Measurements from ENCODE around the gene KLF17. TPM values are rescaled to one million over a fixed set of nuclear protein-coding genes. Genes with fewer than 3 reads are reported as not detected.

Gene KLF17
- total RNA-seq, 1 donor from 2014 or later: not detected

- Mint-ChIP-seq H3K27me3 (ENCODE audit: low read depth) (peaks cover 21% of the 10 kb centered on the region), H3K36me3 (no peaks in the 10 kb centered on the region), H3K9me3 (no peaks in the 10 kb centered on the region), H3K4me3 (no peak overlapping the region), H3K27ac (no peak overlapping the region), H3K4me1 (peaks cover 8% of the 10 kb centered on the region)
- TF ChIP-seq CTCF (IDR thresholded peaks at IDR 0.05; ENCODE audit: unreplicated experiment): no peak
- DNase-seq (ENCODE audit: low spot score in 2 of 2, unreplicated experiment in 2 of 2): no peak
Observed at GRCh38 chr1:44076066-44076465, 42.6 kb upstream of the KLF17 start.

GRCh38 chr1:44077421-44077820 is 41.2 kb upstream of the KLF17 start:
- Mint-ChIP-seq H3K4me1 (peaks cover 8% of the 10 kb centered on the region), H3K27me3 (ENCODE audit: low read depth) (peaks cover 15% of the 10 kb centered on the region), H3K9me3 (no peaks in the 10 kb centered on the region), H3K36me3 (no peaks in the 10 kb centered on the region), H3K4me3 (no peak overlapping the region), H3K27ac (no peak overlapping the region)
- no peak for DNase-seq (ENCODE audit: low spot score in 2 of 2, unreplicated experiment in 2 of 2)
- TF ChIP-seq CTCF (IDR thresholded peaks at IDR 0.05; ENCODE audit: unreplicated experiment): no peak

GRCh38 chr1:44078104-44078503 is 40.5 kb upstream of the KLF17 start:
- H3K27ac Mint-ChIP-seq: no peak overlapping the region
- H3K4me3 Mint-ChIP-seq: no peak overlapping the region
- no peaks in the 10 kb centered on the region for H3K9me3 Mint-ChIP-seq
- DNase-seq (ENCODE audit: low spot score in 2 of 2, unreplicated experiment in 2 of 2): no peak
- no peaks in the 10 kb centered on the region for H3K36me3 Mint-ChIP-seq
- H3K27me3 Mint-ChIP-seq (ENCODE audit: low read depth): peaks cover 12% of the 10 kb centered on the region
- TF ChIP-seq CTCF (IDR thresholded peaks at IDR 0.05; ENCODE audit: unreplicated experiment): no peak
- peaks cover 8% of the 10 kb centered on the region for H3K4me1 Mint-ChIP-seq

GRCh38 chr1:44079566-44079965 is 39.1 kb upstream of the KLF17 start:
- Mint-ChIP-seq H3K27me3 (ENCODE audit: low read depth) (no peaks in the 10 kb centered on the region), H3K36me3 (no peaks in the 10 kb centered on the region), H3K27ac (no peak overlapping the region), H3K9me3 (no peaks in the 10 kb centered on the region), H3K4me1 (peaks cover 8% of the 10 kb centered on the region), H3K4me3 (no peak overlapping the region)
- DNase-seq (ENCODE audit: low spot score in 2 of 2, unreplicated experiment in 2 of 2): no peak
- TF ChIP-seq CTCF (IDR thresholded peaks at IDR 0.05; ENCODE audit: unreplicated experiment): no peak

- no peak overlapping the region for H3K4me3 Mint-ChIP-seq
- DNase-seq (ENCODE audit: low spot score in 2 of 2, unreplicated experiment in 2 of 2): no peak
- no peak overlapping the region for H3K27ac Mint-ChIP-seq
- H3K27me3 Mint-ChIP-seq (ENCODE audit: low read depth): no peaks in the 10 kb centered on the region
- H3K36me3 Mint-ChIP-seq: no peaks in the 10 kb centered on the region
- no peaks in the 10 kb centered on the region for H3K9me3 Mint-ChIP-seq
- TF ChIP-seq CTCF (IDR thresholded peaks at IDR 0.05; ENCODE audit: unreplicated experiment): no peak
- H3K4me1 Mint-ChIP-seq: no peaks in the 10 kb centered on the region
Observed at GRCh38 chr1:44084998-44085675, 33.5 kb upstream of the KLF17 start.

Measured in mesothelial cell of epicardium (in vitro differentiated cells).